UCSD-AML1 (cell line): ENCODE results near the gene SOCS1.
"Not testable (repeated sequence)": the region's sequence is repeated elsewhere in the genome, so short reads cannot be mapped to it uniquely, and the experiment has no call there.

Source experiments
- DNase-seq: peaks from one replicate; lab custom pipeline; 2025; ENCODE audit not compliant: unreplicated experiment; lab: John Stamatoyannopoulos, UW

Gene SOCS1, protein sequence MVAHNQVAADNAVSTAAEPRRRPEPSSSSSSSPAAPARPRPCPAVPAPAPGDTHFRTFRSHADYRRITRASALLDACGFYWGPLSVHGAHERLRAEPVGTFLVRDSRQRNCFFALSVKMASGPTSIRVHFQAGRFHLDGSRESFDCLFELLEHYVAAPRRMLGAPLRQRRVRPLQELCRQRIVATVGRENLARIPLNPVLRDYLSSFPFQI

GRCh38 chr16:11255737-11256660 lies at the start of gene SOCS1:
Gene SOCS1 (minus strand): TSS chr16:11256204. CDS start chr16:11255478, 726 bp downstream.
- DNase-seq: peak; percentile 90

GRCh38 chr16:11303405-11304138 lies 47.6 kb upstream of the SOCS1 start:
- DNase-seq: no peak

DNA sequence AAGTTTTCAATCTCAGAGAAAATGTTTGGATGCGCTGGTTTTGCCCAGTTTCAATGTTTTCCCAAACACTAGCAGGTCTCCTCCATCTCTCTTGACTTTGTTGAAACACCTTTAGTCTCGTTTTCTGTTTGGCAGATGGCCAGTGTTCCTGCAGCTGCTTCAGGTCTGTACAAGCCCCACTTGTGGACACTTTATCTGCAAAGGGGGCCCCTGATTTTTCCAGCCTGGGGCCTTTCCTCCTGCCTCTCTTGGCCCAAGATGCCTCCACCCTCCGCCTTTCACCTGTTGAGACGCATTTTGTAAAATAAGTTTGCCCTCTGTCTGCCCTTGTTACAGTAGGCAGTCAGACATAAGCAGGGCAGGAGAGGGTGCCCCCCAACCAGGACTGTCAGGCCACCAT lies 47.0 kb upstream of the SOCS1 start:
- DNase-seq: no peak

DNA sequence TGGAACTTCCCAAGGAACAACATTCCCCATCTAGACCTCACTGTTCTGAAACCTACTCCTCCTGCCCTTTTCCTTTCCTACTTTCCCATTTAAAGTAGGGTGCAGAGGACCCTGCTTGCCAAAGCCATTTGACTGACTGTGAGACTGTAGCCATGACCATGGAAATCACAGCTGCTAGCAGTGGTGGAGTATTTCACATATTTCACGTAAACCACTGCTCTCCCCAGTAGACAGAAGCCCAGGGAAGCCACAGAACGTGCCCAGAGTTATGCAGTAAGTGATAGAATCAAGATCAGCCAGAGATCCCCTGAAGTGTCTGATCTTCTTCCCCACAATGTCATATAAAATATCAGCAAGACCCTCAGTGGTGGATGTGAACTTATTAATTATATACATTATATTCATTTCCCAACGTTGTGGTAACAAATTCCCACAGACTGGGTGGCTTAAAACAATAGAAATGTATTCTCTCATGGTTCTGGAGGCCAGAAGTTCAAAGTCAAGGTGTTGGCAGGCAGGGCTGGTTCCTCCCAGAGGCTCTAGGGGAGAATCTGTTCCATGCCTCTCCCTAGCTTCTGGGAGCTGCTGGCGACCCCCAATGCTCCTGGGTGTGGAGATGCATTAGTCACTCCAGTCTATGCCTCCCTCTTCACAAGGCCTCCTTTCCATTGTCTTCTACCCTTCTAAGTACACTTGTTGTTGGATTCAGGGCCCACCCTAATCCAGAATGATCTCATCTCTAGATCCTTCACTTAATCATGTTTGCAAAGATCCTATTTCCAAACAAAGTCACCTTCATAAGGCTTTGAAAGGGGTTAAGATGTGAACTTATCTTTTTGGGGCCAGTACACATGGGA lies 45.9 kb upstream of the SOCS1 start:
- no peak for DNase-seq

GRCh38 chr16:11300560-11300892 lies 44.5 kb upstream of the SOCS1 start:
- DNase-seq: no peak

DNA sequence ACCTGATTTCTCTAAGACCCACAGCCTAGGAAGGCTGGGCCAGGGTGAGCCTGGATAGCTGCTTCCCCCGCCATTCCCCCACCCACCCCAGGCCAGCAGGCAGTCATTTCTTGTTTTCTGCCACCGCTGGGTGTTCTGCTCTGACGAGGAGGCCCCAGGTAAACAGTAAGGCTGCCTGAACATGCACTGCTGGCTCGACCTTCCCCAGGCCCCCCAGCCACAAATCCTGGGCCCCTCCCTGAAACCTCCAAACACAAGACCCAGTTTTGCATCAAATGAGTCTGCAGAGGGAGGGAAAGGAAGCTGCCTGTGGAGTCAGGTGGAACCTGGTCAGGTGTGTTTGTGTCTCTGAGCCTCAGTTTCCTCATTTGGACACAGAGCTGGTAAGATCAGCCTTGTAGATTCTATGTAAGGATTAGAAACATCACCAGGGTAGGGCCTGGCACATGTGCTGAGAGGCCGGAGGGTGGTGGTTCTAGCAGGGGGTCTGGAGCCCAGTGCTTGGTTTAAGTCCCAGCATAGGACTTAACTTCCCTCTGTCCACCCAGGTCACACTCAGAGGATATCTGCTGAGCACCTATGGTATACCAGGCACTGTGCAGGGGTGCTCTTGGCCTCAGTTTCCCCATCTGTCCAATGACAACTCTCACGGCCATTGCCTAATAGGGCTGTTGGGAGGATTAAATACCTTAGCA lies 44.0 kb upstream of the SOCS1 start:
- DNase-seq: no peak

DNA sequence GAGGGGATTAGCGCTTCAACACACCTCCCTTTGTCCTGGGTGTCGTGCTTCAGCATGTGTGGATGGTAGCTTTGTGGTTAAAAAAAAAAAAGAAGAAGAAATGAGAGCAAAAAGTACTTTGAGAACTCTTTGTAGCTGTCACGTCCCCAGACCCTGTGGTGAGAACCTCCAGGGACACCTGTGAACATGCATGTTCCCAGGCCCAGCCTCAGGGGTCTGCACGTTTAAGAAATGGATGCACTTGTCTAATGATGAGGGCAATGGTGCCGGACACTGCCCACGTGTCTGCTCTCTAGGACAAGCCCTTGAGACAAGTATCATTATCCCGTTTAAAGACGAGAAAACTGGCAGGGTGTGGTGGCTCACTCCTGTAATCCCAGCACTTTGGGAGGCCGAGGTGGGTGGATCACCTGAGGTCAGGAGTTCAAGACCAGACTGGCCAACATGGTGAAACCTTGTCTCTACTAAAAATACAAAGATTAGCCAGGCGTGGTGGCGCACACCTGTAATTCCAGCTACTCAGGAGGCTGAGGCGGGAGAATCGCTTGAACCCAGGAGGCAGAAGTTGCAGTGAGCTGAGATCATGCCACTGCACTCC lies 43.0 kb upstream of the SOCS1 start:
- DNase-seq: not testable (repeated sequence)

- DNase-seq: no peak
Measured at GRCh38 chr16:11298143-11298900, 42.3 kb upstream of the SOCS1 start.

DNA sequence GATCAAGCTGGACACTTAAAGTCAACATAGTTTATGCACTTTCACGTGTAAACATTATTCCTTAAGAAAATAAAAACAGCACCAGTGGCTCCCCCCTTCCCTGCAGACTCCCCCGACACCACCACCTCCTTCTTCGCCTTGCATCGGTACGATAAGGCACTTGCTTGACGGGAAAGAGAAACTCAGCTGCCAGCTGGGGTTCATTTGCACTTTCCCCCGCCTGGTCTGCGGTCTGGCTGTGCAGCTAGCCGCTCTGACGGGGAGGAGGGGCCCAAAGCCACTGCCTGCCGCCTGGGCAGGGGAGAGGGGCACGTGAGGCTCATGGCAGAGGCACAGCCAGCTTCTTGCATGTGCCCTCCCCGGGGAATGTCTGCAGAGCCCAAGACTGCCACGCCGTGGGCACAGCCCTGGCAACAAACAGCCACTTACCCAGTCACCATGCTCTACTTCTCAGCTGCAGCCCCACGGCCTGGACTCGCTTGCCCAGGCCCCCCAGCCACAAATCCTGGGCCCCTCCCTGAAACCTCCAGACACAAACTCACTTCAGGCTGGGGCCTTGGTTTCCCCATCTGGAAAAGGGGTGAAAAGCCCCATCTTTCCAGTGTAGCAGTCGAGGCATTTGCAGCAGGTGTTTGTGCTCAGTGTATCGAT lies 41.6 kb upstream of the SOCS1 start:
- DNase-seq: peak; percentile 87

GRCh38 chr16:11296706-11297491 lies 40.9 kb upstream of the SOCS1 start:
- no peak for DNase-seq

DNA sequence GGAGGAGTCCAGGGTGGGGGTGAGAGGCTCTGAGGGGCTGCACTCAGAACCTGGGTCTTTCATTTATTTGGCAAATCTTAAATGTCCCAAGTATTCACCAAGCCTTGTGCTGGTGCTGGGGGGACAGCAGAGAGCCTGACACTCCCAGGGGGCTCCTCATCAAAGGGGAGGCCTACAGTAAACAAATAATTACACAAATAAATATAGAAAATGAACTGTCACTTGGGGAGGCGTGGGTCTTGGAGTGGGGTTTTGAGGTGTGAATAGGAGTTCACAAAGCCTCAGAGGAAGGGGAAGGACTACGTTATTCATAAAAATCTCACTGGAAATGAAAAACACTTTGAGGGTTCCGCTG lies 40.3 kb upstream of the SOCS1 start:
- no peak for DNase-seq

GRCh38 chr16:11295672-11296071 lies 39.7 kb upstream of the SOCS1 start:
- DNase-seq: no peak

- no peak for DNase-seq
Measured at GRCh38 chr16:11292076-11292748, 36.2 kb upstream of the SOCS1 start.

- no peak for DNase-seq
Measured at GRCh38 chr16:11291091-11291703, 35.2 kb upstream of the SOCS1 start.

- DNase-seq: no peak
Measured at GRCh38 chr16:11290102-11290893, 34.3 kb upstream of the SOCS1 start.

DNA sequence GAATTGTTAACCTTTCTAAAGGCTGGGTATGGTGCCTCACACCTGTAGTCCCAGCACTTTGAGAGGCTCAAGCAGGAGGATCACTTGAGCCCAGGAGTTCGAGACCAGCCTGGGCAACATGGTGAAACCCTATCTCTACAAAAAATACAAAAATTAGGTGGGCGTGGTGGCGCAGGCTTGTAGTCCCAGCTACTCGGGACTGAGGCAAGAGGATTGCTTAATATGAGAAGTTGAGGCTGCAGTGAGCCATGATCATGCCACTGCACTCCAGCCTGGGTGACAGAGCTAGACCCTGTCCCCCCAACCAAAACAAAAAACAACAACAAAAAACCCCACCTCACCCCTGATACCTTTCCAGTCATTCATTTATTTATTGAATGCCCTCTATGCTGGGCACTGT lies 33.7 kb upstream of the SOCS1 start:
- not testable (repeated sequence) for DNase-seq
